ENCODE measurements around the gene DACH1. TPM values are rescaled to one million over a fixed set of nuclear protein-coding genes. Genes with fewer than 3 reads are reported as not detected.

DACH1 gene
- total and polyA plus RNA-seq, 2 donors (not counting 3 experiments of a cell fraction or from before 2014, with no cell fraction given), result 8.6 to 28.3 TPM

GRCh38 chr13:71886880-71887279 is 19.9 kb upstream of the DACH1 start:
- H3K9me3 ChIP-seq (replicated peaks; ENCODE audit: control insufficient read depth, insufficient read depth, low read length), result no peaks in the 10 kb centered on the region
- H3K4me3 ChIP-seq (replicated peaks in 1 of 3; ENCODE audit: insufficient read depth in 1 of 3, low read depth in 1 of 3, low read length in 3 of 3), result no peak overlapping the region
- H3K9ac ChIP-seq (replicated peaks; ENCODE audit: extremely low read depth, insufficient read depth, low read length), result no peak overlapping the region
- TF ChIP-seq POLR2AphosphoS5 (IDR thresholded peaks at IDR 0.05; ENCODE audit: insufficient read depth, low read depth, low read length) (no peak), JUN (IDR thresholded peaks at IDR 0.05; ENCODE audit: borderline replicate concordance, insufficient read depth, insufficient read length, low read depth) (no peak), FOS (IDR thresholded peaks at IDR 0.05; ENCODE audit: borderline replicate concordance, insufficient read depth, low read length) (no peak)
- dilution Hi-C loops (cut with MboI; ENCODE audit: extremely low pct_ligation_motif_present, low sequenced_read_pairs), result no loop called here
- CTCF ChIA-PET, result no interaction called here
- intact Hi-C loops (cut with micrococcal nuclease), result no loop called here
- POLR2A ChIA-PET, result no interaction called here
- no peaks in the 10 kb centered on the region for H4K20me1 ChIP-seq (replicated peaks; ENCODE audit: control insufficient read depth, extremely low read depth, insufficient read depth, low read length)
- DNase-seq (ENCODE audit: low read depth, low spot score) (no peak), FAIRE-seq (no peak)
- BruUV-seq (replicated peaks), result no TSS peak
- H3K36me3 ChIP-seq (ENCODE audit: control insufficient read depth in 2 of 2, extremely low read depth in 1 of 2, insufficient read depth in 2 of 2, low read length in 2 of 2), result no peaks in the 10 kb centered on the region
- H3K4me2 ChIP-seq (ENCODE audit: insufficient read depth, low read length), result no peak overlapping the region
- no peaks in the 10 kb centered on the region for H3K27me3 ChIP-seq (ENCODE audit: control insufficient read depth in 2 of 2, insufficient read depth in 2 of 2, low read length in 2 of 2)
- peaks cover 3% of the 10 kb centered on the region for H3K9me1 ChIP-seq (replicated peaks; ENCODE audit: control insufficient read depth, extremely low read depth, insufficient read depth, low read length)
- no peaks in the 10 kb centered on the region for H3K79me2 ChIP-seq (ENCODE audit: control insufficient read depth, insufficient read depth, low read length)
- no peak overlapping the region for H2AFZ ChIP-seq (ENCODE audit: low read depth, low read length)
- no peak overlapping the region for H3K27ac ChIP-seq (ENCODE audit: insufficient read depth, low read depth, low read length)
- no peaks in the 10 kb centered on the region for H3K4me1 ChIP-seq (ENCODE audit: control insufficient read depth, extremely low read depth, insufficient read depth, low read length)

GRCh38 chr13:71882120-71882519 is 15.1 kb upstream of the DACH1 start:
- Histone ChIP-seq H3K9me3 (replicated peaks; ENCODE audit: control insufficient read depth, insufficient read depth, low read length) (no peaks in the 10 kb centered on the region), H3K27me3 (ENCODE audit: control insufficient read depth in 2 of 2, insufficient read depth in 2 of 2, low read length in 2 of 2) (no peaks in the 10 kb centered on the region), H4K20me1 (replicated peaks; ENCODE audit: control insufficient read depth, extremely low read depth, insufficient read depth, low read length) (no peaks in the 10 kb centered on the region), H2AFZ (ENCODE audit: low read depth, low read length) (no peak overlapping the region), H3K4me3 (replicated peaks in 1 of 3; ENCODE audit: insufficient read depth in 1 of 3, low read depth in 1 of 3, low read length in 3 of 3) (no peak overlapping the region), H3K4me2 (ENCODE audit: insufficient read depth, low read length) (no peak overlapping the region), H3K9me1 (replicated peaks; ENCODE audit: control insufficient read depth, extremely low read depth, insufficient read depth, low read length) (peaks cover 3% of the 10 kb centered on the region), H3K36me3 (ENCODE audit: control insufficient read depth in 2 of 2, extremely low read depth in 1 of 2, insufficient read depth in 2 of 2, low read length in 2 of 2) (no peaks in the 10 kb centered on the region), H3K9ac (replicated peaks; ENCODE audit: extremely low read depth, insufficient read depth, low read length) (no peak overlapping the region), H3K27ac (ENCODE audit: insufficient read depth, low read depth, low read length) (no peak overlapping the region), H3K79me2 (ENCODE audit: control insufficient read depth, insufficient read depth, low read length) (no peaks in the 10 kb centered on the region), H3K4me1 (ENCODE audit: control insufficient read depth, extremely low read depth, insufficient read depth, low read length) (no peaks in the 10 kb centered on the region)
- intact Hi-C loops (cut with micrococcal nuclease), result no loop called here
- POLR2A ChIA-PET, result no interaction called here
- DNase-seq (ENCODE audit: low read depth, low spot score) (no peak), FAIRE-seq (no peak)
- CTCF ChIA-PET, result interaction anchor here (5.5 to 6.5 kb wide), 2 partner anchors 560 to 922 kb away, joined by 42 to 76 read pairs; no protein-coding TSS in a partner anchor
- dilution Hi-C loops (cut with MboI; ENCODE audit: extremely low pct_ligation_motif_present, low sequenced_read_pairs), result no loop called here
- TF ChIP-seq GATA2 (IDR thresholded peaks at IDR 0.05; ENCODE audit: insufficient read depth, insufficient read length, low read depth, low read length), result no peak
- TF ChIP-seq MAX (IDR thresholded peaks at IDR 0.05; ENCODE audit: insufficient read depth, insufficient read length), result no peak
- no peak for TF ChIP-seq POLR2A (IDR thresholded peaks at IDR 0.05; ENCODE audit: low read depth, low read length)
- TF ChIP-seq EZH2 (IDR thresholded peaks at IDR 0.05; ENCODE audit: borderline replicate concordance, low read depth, low read length, severe bottlenecking), result no peak
- TF ChIP-seq JUN (IDR thresholded peaks at IDR 0.05; ENCODE audit: borderline replicate concordance, insufficient read depth, insufficient read length, low read depth), result no peak
- no peak for TF ChIP-seq POLR2AphosphoS5 (IDR thresholded peaks at IDR 0.05; ENCODE audit: insufficient read depth, low read depth, low read length)
- TF ChIP-seq CTCF (IDR thresholded peaks at IDR 0.05; ENCODE audit: extremely low read depth in 1 of 2, insufficient read depth in 1 of 2, low read depth in 1 of 2, low read length in 2 of 2), result no peak
- TF ChIP-seq FOS (IDR thresholded peaks at IDR 0.05; ENCODE audit: borderline replicate concordance, insufficient read depth, low read length), result no peak
- BruUV-seq (replicated peaks), result no TSS peak

Data from endothelial cell of umbilical vein (primary cell).